Stimulated activated CD4-positive, alpha-beta T cell treated with anti-CD3 and anti-CD28 coated beads, Interleukin-15, amount 100 ng/mL, for 48 hours (primary cell): Measurements from ENCODE around the gene OR2V1.
"Not testable (repeated sequence)": the region's sequence is repeated elsewhere in the genome, so short reads cannot be mapped to it uniquely, and the experiment has no call there.

Source experiments
- DNase-seq, 2 donors: peaks; one replicate each; pipeline ENCODE4 v3.0.0-alpha.2; 2020; ENCODE audit warnings: low read depth in 2 of 2

Gene OR2V1

GRCh38 chr5:181160152-181160754, 29.3 kb upstream of the OR2V1 start:
- peak; percentile 74 to 87 for DNase-seq

- DNase-seq, result peak; percentile 77 to 88
These were observed 28.6 kb upstream of the OR2V1 start for GRCh38 chr5:181159286-181160151.

GRCh38 chr5:181158869-181159268, 27.9 kb upstream of the OR2V1 start:
- no peak for DNase-seq

GRCh38 chr5:181156758-181157157, 25.8 kb upstream of the OR2V1 start:
- no peak for DNase-seq

- DNase-seq, result no peak
These were observed 22.8 kb upstream of the OR2V1 start for GRCh38 chr5:181153814-181154213.

- DNase-seq, result no peak
These were observed 21.4 kb upstream of the OR2V1 start for GRCh38 chr5:181152406-181152805.

- DNase-seq, result no peak
These were observed 20.2 kb upstream of the OR2V1 start for GRCh38 chr5:181151146-181151545.

DNA sequence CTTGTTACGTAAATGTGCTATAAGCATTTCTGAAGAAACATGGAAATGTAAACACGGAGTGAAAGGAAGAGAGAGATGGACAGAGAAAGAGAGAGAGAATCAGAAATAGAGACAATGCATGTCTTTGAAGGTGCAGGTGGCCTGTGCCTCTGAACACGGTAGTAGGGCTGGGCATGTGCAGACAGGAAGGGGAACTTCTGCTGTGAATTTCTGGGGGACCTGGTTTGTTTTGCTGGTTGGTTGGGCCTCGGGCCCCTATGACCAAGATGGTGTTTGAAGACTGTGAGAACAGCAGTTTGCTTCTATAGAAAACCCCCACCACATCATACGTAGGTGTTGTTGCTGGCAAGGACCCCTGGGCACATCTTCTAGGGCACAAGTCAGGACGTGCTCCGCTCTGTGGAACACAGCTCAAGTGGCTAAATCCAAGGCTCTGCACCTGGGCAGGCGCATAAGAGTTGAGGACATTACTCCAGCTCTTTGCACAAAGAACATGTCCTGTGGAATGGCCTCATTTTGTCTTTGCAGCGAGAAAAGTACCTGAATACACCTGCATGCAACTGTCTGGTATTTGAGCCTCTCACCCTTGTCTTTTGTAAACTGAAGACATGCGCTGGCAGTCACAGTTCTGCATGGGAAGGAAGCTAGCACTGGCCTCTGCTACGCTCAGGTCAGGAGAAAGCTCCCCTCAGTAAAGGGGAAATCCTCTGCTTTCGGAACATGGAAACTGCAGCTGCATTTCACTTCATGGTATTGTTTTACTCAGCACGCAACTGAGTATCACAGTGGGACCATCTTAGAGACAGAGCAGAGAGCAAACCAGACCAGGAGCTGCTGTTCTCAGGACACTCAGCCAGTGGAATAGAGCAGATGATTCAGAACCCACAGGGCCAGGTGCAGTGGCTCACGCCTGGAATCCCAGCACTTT, 19.1 kb upstream of the OR2V1 start:
- DNase-seq, result no peak

- DNase-seq, result no peak
These were observed 18.4 kb upstream of the OR2V1 start for GRCh38 chr5:181149355-181149754.

DNA sequence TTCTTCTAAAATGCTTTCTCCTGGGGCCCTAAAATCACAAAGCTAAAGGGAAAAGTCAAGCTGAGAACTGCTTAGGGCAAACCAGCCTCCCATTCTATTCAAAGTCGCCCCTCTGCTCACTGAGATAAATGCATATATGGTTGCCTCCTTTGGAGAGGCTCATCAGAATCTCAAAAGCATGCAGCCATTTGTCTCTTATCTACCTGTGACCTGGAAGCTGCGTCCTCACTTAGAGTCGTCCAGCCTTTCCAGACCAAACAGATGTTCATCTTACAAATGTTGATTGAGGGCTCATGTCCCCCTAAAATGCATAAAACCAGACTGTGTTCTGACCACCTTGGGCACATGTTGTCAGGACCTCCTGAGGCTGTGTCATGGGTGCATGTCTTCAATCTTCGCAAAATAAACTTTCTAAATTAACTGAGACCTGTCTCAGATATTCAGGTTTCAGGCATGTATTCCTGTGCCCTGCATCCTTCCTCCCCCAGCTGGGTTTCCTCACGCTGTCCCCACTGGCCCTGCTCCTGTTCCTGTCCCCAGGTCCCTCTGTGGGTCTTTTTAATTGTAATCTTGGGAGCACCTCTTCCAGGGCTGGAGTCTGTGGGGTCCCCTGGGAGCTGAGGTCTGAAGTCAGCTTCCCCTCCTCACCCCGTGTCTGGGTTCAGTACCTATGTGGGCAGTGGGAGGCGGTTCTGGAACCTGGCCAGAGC, 16.1 kb upstream of the OR2V1 start, which contains the start of gene OR2V2:
Gene OR2V2 (plus strand): TSS at position 660 of the 710 bp plus-strand sequence. CDS start 7,357 bp downstream, outside the sequence.
- DNase-seq, result not testable (repeated sequence)

GRCh38 chr5:181145133-181145532, 14.2 kb upstream of the OR2V1 start:
- no peak for DNase-seq

GRCh38 chr5:181142054-181142453, 11.1 kb upstream of the OR2V1 start:
- no peak for DNase-seq

- DNase-seq, result no peak
These were observed 9.8 kb upstream of the OR2V1 start for GRCh38 chr5:181140766-181141165.

GRCh38 chr5:181138258-181138657, 7.3 kb upstream of the OR2V1 start:
- no peak for DNase-seq

DNA sequence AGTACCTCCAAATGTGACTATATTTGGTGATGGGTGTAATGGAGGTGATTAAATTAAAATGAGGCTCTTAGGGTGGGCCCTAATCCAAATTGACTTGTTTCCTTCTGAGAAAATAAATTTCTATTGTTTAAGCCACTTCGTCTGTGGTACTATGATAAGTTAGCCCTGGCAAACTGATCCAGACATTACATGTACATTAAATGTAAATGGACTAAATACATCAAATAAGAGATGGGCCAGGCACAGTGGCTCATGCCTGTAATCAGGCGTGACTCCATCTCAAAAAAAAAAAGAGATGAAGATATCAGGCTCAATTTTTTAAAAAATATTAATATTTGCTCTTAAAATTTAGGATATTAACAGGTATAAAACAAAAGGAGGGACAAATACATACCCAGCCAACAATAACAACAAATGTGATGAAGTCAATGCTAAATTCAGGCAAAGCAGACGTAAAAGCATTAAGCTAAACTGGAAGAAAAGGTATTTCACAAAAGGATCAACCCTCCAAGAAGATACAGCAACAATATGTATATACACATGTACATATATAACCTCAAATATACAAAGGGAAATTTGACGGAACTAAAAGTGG, 5.5 kb upstream of the OR2V1 start:
- DNase-seq, result no peak

DNA sequence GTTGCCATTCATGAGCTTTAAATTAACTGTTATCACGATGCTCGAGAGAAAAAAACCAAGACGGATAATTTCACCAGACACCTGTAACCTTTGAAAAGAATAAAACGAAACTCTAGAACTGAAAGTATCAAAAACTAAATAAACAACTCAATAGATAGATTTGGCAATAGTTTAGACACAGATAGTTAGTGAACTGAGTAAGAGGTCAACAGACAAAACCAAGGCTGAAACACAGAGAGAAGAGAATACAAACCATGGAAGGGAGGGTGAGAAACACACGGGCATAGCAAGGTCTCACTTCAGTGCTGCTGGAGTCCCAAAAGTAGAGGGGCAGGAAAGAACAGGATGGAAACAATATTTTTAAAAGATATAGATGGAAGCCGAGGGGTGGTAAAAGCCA, 3.3 kb upstream of the OR2V1 start:
- no peak for DNase-seq

DNA sequence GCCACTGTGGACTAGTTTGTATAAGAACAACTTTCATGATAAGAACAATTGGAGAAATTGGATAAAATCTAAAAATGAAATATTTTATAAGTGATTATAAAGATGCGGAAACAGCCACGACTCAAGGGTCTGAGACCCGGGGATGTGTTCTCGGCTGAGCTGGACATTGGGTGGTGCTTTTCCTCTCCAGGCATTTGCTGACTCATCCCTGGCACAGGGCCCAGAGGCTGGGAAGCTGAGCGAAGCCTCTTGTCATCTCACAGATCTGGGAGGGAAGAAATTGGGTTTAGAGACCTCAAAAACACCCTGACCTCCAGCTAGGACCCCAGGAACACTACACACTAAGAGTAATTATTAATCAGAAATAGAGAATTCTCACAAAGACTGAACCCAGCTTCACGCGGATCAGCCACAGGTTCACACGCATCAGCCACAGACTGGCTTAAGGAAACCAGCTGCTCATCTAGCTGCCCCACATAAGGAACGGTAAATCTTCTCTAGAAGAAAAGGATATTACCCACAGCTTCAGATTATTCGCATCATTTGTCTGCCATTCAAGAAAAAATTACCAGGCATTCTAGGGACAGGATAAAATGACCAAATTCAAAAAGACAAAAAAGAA, 2.8 kb upstream of the OR2V1 start:
- no peak for DNase-seq

- DNase-seq, result no peak
These were observed 2.1 kb upstream of the OR2V1 start for GRCh38 chr5:181133083-181133482.

DNA sequence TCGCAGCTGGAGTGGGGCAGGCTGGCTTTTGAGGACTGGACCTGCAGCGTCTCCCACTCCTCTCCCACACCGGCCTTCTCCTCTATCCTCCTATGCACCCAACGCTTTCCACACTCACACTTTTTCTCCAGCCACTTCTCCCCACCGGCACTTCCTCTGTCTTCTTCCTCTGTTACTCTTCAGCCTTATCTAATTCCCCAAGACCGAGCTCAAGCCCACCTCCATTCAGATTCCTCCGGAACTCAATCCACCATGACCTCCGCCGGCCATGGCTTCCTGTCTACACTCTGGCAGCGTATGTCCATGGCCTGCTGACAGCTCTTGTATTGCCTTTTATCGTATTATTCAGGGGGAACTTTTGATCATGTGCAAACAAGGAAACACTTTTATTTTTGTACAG, 545 bp upstream of the OR2V1 start:
- no peak for DNase-seq

GRCh38 chr5:181130081-181130480, 888 bp downstream of the OR2V1 start:
- not testable (repeated sequence) for DNase-seq

GRCh38 chr5:181129601-181130000, 1.4 kb downstream of the OR2V1 start:
- no peak for DNase-seq
